Astrocyte of the hippocampus (primary cell): ENCODE data around the gene GAS7.

Experiments
- DNase-seq: peaks from one replicate; pipeline ENCODE4 v3.0.0; 2011; ENCODE audit warnings: low read depth, low spot score

Gene GAS7

GRCh38 chr17:10171581-10171981, 26.8 kb downstream of the GAS7 start:
- DNase-seq: no peak

- no peak for DNase-seq
Measured at GRCh38 chr17:10171122-10171571, 27.3 kb downstream of the GAS7 start.

DNA sequence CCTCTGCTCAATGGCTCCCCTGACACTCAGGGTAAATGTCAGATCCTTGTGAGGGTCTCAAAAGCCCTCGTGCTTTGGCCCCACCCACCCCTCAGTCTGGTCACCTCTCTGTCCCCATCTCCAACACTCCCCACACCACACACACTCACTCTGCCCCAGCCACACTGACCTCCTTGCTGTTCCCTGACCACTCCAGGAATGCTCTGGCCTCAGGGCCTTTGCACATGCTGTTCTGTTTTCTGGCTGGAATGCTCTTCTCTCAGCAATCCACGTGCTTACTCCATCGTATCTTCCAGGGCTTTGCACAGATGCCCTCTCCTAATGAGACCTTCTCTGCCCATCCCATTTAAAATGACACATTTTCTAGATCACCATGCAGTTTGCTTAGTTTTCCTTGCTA, 28.2 kb downstream of the GAS7 start:
- no peak for DNase-seq

- no peak for DNase-seq
Measured at GRCh38 chr17:10169290-10169689, 29.1 kb downstream of the GAS7 start.

DNA sequence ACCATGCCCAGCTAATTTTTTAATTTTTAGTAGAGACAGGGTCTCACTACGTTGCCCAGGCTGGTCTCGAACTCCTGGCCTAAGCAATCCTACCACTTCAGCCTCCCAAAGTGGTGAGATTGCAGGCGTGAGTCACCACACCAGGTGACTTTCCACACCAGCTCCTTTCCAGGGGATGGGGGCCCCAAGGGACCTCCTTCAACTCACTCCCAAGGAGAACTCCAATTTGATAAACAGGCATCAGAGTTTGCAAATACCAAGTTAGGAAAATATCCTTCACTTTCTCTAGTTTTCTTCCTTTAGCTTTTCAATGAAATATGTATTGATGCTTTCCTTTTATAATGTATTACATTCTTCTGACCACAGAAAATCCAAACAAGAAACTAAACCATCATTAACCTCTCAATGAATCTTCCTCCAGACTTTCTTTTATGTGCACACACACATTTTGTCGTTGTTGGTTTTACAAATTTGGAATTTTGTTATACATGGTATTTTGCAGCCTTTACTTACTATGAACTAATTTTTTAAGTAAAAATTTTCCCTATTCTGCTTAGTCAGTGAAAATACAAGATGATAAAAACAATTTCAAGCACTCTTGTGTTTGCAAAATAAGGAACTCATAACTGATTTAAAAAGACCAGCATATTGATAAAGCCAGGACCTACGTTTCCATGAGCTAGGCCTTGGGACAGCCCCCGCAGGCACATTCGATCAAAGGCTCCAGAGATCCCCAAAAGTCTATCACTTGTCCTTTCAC, 32.0 kb downstream of the GAS7 start:
- no peak for DNase-seq

DNA sequence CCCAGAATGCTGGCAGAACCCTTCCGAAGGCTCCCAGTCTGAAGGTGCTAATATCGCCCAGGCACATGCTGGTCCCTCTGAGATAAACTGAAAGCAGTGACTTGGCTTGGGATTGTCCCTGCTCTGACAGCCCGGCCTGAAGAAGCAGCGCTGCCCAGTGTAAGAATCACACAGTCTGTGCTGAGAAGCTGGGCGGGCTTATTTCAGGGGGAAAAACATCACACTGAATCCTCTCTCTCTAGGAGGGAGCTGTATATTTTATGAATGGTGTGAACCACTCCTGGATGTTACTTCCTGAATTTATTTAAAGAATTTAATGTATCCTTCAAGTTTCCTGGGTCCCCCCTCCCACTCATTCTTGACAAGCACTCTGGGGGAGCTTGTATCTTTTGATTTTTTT, 36.3 kb downstream of the GAS7 start:
- no peak for DNase-seq

DNA sequence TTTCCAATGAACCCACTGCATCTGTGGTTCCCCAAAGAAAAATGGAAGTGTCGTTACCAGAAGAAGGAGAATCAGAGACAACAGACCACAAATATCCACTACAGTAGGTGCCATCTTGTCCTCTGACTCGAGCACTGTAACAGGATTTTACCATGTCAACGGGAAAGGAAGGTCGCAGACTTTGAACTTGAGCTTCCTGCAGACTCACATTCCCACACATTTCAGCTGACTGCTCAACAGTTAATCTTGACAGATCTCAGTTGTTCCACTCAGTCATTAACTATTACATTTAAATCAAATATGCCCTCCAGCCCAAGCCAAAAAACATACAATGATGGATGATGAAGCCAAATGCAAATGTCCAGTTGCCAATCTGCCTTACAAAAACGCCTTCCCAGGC, 37.0 kb downstream of the GAS7 start:
- DNase-seq: no peak

GRCh38 chr17:10156948-10157607, 41.3 kb downstream of the GAS7 start:
- DNase-seq: no peak

- DNase-seq: no peak
Measured at GRCh38 chr17:10156599-10156947, 41.8 kb downstream of the GAS7 start.

DNA sequence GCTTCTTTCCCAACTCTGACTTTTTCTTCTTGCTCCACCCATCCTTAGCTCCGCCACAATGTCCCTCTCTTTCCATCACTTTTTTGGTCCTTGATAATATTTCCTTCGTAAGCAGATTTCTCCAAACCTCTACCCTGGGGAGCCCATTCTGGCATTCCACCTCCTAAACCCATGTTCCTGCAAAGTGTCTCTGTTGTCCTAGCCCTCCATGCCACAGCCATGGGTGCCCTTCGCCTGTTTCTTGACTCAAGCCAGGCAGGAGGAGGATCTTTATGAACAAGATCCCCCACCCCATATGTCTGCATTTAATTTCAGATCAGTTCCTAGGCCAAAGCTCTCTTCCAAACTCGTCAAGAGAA, 42.4 kb downstream of the GAS7 start:
- DNase-seq: no peak

GRCh38 chr17:10155371-10156076, 42.9 kb downstream of the GAS7 start:
- DNase-seq: no peak

GRCh38 chr17:10151667-10152496, 46.5 kb downstream of the GAS7 start:
- DNase-seq: peak; percentile 79

GRCh38 chr17:10149573-10150399, 48.6 kb downstream of the GAS7 start:
- peak; percentile 66 for DNase-seq

- no peak for DNase-seq
Measured at GRCh38 chr17:10147761-10148415, 50.5 kb downstream of the GAS7 start.

DNA sequence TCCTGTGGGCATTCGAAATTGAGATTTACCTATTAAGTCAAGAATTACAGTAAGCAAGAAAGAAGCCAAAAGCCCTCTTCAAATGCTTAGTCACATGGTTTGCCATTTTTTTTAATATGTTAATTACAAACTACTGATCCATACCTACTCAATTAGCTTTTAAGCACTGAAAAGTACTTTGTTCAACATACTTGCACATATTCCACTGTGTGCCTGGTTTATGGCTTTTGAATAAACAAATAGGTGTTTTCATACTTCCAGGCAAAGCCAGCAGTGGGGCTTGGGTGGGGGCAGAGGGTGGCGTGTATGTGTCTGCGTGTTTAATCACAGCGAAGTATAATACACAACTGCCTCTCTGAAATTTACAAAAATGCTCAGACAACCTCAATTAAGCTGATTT, 51.4 kb downstream of the GAS7 start:
- no peak for DNase-seq

DNA sequence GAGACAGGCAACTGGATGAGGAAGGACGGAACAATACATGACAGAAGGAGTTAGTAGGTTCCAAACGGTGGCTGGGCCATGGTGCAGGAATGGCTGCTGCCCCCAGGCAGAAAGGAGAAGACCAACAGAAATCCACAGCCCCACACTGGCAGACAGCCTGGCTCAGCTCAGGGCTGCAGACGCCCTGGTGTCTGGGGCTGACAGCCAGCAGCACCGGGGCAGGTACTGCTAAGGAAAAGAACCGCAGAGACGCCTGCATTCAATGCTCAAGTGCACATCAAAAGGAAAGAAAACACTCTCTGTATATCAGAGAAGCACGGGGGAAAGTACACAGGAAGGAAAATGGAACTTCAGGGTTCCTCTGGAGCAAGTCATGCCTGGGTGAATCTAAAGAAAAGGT, 53.4 kb downstream of the GAS7 start:
- DNase-seq: peak; percentile 54

DNA sequence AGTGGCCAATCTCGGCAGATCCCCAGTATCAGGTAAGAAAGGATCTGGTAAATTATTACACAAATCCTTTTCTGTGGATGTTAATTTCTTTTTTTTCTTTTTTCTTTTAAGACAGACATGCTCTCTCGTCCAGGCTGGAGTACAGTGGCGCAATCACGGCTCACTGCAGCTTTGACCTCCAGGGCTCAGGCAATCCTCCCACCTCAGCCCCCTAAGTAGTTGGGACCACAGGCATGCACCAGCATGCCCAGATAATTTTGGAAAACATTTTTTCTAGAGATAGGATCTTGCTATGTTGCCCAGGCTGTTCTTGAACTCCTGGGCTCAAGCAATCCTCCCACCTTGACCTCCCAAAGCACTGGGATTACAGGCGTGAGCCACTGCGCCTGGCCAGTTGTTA, 54.0 kb downstream of the GAS7 start:
- no peak for DNase-seq

- DNase-seq: no peak
Measured at GRCh38 chr17:10141436-10141835, 57.0 kb downstream of the GAS7 start.

GRCh38 chr17:10139577-10139976, 58.8 kb downstream of the GAS7 start:
- no peak for DNase-seq

GRCh38 chr17:10136258-10136981, 62.0 kb downstream of the GAS7 start:
- DNase-seq: no peak
